HG02970 (cell line): ENCODE measurements around the gene THSD7B.

Experiments
- ATAC-seq: cut with Tn5 transposase; IDR thresholded peaks from one replicate; pipeline ENCODE4 v1.9.1; 2021; ENCODE audit warnings: mild to moderate bottlenecking, moderate library complexity, moderate number of reproducible peaks; ENCODE audit not compliant: unreplicated experiment, low FRiP score

THSD7B gene

DNA sequence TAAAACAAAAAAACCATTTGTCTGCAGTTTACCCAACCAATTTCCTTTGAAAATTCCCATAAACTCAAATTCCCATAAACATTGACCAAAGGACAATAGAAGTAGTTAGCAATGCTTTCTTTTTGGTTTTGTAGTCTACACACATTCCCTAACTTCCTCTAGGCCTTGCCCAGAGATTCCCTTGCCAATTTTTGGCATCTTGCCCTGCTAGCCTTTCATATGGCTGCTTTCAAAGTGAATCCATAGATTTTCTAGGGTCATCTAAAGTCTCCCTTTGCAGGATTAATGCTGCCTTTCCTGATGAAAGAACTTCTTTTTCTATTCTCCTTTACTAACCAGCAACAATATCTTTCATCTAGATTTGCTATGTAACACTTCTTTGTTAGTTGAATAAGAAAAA, 33.4 kb downstream of the THSD7B start:
- ATAC-seq, result no peak

DNA sequence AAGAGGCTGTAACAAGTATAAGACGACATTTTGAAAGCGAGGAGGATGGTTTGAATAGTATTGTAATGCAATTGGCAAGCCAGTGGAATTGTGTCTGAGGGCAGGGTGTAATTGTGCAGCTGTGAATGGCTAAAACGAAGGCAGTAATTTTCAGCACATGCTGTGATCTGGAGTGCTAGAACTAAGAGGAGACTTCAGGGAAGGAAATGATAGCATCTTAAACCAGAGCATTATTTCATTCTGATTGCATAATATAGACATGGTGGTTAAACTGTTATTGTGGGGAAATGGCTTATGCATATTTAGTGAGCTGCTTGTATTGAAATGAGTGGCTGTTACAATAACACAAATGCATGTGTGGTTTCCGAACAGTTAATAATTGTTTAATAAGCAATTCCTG, 36.3 kb downstream of the THSD7B start:
- ATAC-seq, result no peak

DNA sequence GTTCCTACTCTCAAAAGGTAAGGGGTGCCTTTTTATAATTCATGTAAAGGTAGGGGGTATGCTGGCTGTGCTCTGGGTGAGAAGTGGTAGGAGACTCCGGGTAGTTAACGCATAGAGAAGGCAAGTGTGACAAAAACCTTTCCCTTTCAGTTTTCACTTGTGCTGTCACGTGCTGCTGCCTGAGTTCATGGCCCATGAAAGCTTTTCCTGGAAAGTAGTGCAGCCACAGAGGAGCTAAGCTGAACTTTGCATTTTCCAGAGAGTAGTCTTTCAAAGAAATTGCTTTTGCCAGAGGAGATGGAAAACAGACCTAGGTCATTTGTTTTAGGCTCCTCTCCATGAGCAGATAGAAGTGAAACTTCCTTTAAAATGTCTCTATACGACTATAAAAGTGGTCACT, 44.7 kb downstream of the THSD7B start:
- no peak for ATAC-seq

DNA sequence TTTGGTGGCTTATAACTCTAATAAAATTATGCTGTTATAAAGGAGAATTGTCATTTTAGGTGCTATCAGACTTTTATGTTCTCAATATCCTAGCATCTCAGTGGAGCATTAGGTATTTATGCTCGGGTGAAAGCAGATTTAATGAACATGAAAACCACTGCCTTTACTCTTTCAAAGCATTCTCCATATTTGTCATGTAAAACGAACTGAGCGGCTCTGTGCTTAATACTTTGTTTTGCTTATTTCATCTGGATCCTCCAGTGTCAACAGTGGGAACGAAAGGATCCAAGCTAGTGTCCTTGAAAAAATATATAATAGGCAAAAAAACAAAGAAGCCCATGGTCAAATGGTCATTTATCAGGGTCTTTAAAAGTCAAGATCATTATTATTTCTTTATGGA, 53.5 kb downstream of the THSD7B start:
- ATAC-seq, result no peak

DNA sequence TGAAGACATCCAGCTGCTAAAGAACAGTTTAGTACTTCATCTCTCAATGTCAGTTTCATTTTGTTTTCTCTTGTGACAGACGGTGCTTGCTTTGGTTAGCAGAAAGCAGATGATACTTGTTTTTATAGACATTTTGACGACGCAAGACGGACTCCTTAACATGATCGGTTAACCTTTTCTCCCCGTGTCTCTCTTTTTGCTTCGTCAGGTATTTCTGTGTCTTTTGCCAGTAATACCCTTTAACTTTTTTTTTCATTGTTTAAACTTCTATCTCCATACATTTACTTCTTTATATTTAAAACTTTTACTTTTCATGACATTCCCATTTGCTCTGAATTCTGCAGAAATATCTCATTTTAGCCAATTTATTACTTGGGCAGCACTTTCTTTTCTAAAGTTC, 57.9 kb downstream of the THSD7B start:
- no peak for ATAC-seq

DNA sequence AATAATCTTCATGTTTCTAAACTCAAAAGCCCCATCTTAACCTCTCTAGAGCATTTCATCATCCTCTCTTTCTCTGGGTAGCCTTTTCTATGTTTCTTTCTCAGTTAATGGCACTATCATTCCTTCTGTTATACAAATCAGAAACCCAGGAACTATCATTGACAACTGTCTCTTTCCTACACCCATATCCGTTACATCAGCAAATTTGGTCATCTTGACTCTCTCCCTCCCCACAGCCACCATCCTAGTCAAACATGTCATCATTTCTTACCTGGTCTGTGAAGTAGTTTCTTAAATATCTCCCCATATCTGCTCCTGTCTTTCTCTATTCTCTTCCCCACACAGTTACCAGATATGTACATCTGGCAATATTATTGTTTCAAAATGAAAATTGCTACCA, 62.8 kb downstream of the THSD7B start:
- no peak for ATAC-seq

DNA sequence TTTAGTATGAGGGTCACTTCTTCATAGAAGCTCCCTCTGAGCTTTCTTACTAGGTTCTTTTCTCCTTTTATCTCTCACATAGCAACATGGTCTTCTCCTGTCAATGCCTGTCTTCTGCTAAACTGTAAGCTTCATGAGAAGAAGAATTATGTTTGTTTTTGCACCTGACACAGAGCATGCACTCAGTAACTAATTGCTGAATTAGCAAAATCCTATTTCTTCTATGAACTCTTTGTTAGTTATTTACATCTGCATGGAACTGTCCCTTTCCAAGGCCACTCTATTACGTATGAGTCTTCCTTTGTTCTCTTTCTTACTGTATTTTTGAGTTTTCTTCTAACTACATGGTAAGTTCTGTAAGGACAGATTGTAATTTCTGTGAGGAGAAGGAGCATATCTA, 63.4 kb downstream of the THSD7B start:
- no peak for ATAC-seq

DNA sequence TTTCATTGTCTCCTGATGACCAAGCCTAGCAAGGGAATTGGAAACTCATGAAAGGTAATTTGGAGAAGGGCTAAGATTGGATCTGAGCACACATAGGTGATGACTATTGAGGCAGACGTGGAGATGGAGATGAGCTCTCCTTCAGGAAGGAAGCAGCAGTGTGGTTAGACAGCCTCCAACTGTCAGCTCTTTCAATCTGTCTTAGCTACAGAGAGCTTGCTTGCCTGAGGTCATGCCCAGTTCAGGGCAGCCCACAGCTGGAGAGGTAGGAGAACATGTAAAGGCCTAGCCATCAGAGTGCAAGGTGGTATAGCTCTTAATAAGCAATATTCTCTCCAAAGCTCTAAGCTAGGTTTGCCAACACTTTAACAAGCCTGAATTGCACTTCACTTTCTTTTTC, 79.2 kb downstream of the THSD7B start:
- ATAC-seq, result no peak

DNA sequence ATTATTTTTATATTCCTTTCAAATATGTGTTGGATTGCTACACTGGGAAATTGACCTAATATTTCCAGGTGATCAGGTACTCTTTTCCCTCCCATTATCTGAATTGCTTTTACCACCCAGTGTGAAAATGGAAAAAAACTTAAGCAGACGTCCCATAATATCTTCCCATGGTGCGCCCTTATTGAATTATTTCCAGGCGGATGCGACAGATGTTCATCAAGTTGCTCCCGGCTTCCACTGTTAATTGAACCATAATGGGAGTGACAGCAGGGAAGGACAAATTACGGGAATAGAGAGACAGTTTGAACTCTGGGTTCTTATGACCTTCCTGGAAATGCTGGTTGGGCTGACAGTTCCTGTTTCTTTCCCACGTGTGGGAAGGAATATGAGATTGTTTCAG, 93.3 kb downstream of the THSD7B start:
- no peak for ATAC-seq

DNA sequence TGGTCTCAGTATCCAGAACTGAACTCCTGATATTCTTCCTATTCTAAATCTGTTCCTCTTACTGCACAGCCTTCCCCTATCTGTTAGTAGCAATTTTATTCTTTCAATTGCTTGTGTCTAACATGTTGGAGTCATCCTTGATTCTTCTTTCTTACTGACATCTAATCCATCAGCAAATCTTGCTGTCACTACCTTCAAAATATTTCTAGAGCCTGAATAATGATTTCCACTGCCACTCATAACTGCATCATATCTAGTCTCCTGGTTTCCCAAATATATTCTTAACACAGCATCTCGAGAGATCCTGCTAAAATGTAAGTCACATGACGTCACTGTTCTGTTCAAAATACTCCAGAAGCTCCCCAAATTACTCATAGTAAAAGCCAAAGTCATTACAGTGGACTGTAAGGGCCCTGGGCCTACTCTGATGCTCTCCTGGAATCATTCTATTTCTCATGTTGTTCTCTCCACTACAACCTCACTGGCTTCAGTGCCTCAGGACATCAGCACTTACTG, 95.2 kb downstream of the THSD7B start:
- no peak for ATAC-seq

DNA sequence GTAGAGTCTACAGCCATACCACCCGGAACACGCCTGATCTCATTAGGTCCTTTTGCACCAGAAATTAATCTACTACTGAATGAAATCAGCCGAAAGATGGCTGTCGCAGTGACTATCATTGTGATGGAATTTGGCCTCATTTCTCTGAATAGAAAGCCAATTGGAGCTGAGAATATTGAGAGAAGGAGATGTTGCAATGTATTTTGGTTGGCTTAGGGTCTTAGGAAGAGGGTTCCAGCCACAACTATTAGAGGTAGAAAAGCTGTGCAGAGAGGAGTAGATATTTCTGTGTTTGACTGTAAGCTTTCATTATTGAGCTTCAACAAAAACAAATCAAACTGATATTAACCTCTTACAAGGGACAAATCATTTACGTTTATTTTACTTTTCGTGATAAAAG, 98.1 kb downstream of the THSD7B start:
- ATAC-seq, result no peak

DNA sequence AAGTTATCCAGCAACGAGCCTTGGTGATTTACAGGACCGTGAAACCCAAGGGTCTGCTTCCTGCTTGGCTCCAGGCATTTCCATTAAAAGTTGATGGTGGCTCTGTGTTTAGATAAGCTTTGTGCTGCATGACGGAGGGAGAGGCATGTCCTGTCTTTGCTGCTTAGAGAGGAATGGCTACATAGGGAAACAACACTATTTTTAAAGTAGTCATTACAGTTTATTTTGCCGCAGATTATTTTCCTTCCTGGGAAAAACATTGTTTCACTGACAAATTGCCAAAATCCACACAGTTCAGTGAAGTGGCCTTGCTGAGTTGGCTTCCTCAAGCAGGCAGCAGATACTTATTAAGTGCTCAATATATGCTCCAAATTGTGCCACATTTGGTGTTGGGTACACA, 98.5 kb downstream of the THSD7B start:
- ATAC-seq, result no peak

DNA sequence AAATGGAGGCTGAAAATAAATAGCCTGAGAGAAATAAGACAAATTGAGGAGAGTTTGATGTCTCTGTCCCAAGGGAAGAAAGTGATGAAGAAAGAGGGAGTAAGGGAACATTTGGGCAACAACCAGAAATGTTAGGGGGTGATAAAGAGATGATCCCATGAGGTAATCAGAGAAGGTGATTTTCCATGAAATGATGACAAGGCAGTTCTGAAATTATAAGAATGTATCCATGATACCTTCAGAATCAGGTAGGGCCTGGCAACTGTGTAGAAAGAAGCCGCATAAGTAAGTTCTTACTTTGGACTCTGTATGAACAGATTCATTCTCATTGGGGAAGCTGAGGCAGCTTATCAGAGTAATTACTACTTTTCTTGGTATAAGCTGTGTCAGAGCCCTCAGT, 106.1 kb downstream of the THSD7B start:
- ATAC-seq, result no peak

DNA sequence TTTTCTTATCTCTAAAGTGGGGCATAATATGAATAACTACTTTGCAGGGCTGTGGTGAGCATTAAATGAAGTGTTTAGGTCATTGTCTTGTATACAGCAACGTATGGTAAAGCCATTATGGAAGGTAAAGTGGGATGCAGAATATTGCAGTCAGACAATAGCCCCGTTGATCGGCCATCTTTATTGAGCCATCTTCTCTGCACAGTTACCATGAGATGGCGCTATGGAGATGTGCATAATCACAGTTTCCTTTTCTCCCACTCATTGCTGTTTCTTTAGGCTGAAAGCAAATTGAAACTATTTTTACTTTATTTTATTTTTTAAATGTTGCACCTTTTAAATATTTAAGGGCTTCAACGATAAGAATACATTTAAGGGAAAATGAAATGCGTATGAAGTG, 108.9 kb downstream of the THSD7B start:
- ATAC-seq, result no peak

DNA sequence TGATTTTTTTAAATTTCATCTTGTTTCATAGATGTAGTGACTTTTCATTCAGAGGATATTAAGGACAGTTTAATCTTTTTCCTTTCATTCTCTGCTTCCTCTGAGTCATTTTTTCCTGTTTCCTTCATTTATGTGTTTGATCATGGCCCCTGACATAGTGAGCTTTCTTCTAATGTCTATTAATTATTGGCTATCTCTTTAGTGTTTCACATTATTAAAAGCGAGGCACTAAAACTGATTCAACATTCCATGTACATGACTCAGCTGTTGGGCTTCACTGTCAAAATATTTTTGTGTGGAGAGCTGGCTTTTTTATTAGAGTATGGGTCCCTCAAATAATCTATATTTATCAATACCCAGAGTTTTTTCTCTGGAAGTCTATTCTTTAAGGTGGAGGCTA, 125.8 kb downstream of the THSD7B start:
- ATAC-seq, result no peak

DNA sequence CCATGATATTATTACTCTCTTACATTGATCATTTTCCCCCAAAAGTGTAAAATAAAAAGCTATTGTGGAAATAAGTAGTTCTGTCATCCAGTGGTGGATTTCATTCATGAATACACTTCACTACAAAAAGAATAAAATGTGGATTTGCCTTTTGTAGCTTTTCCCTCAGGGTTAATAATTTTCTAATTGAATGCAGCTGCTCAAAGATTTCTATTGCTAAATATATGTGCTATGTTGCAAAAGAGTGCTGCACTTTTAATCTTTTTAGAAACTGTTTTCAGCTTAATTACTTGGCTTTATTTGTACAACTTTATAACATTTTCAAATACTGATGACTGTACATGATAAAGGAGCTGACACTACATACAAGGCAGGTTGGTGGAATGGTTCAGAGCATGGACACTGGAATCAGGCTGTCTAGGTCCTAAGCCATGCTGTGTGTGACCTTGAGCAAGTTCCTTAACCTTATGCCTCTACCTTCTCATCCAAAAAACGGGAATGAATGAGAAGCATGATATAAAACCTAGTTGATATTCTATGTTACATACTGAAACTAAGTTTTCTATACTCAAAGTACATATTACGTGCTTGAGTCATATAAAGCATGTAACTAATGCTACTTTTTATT, 128.8 kb downstream of the THSD7B start:
- no peak for ATAC-seq

DNA sequence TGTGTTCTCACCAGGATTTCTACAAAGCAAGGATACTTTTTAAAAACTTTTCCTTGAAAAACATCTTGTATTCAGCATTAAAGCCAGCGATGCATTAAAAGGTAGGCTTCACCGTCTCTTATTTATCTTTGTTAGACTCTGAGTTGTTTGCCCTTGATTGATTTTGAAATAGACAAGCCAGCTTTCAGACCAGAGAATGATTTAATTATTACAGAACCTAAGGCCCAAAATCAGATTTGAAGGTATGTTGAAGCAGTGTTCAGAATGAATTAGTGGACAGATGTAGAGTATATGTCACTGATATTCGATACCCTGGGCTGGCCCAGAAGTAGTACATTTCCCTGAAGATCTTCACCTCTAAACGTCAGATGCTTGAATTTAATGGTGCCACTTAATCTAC, 136.4 kb downstream of the THSD7B start:
- no peak for ATAC-seq

DNA sequence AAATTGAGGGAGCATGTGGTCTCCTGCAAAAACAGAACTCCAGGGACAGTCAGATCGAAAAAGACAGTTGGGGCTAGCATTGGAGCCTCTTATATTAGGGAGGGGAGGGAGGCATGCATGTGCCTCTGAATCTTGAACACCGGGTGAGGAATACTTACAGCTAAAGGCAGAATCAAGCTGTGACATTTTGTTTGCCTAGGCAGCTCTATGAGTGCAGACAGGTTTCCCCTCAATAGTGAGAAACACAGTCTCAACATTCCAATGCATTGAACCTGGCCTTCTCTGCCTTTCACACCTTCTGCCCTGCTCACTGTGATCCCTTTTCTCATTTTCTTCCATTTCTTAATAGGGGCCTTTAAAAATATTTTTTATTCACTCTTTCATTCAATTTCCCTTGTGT, 140.4 kb downstream of the THSD7B start:
- no peak for ATAC-seq

DNA sequence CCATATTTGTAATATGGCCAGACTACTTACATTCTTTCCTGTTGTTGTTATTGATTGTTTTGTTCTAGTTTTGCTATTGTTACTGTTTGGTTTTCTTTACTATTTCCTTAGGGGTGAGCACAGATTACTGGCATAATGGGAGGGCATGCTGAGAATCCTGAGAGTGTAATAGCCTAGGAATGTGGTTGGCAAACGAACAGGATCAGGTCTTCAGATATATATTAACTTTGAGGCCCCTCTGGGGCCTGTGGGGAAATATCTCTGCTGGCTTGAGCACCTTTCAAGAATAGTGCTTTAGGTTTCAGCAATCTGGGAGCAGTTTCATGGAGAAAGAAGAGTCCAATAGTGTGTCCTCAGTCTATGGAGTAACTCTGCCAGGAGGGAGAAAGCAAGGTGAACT, 144.4 kb downstream of the THSD7B start:
- ATAC-seq, result no peak

DNA sequence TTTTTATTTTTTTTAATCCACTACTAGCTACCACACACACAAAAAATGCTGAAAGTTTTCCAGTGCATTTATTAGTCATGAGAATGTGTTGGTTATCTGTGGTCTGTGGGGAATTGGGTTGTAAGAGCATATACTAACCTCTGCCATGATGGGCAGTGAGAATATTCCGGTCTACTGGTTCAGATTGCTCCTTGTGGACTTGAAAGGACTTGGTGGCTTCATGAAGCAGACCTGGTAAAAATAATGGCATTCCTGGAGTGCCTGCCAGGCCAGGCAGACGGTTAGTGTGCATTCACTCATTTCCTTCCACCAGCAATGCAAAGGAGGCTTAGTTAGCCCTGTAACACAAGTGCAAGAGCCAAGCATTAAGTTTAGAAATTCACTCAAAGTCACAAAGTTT, 150.8 kb downstream of the THSD7B start:
- ATAC-seq, result no peak

DNA sequence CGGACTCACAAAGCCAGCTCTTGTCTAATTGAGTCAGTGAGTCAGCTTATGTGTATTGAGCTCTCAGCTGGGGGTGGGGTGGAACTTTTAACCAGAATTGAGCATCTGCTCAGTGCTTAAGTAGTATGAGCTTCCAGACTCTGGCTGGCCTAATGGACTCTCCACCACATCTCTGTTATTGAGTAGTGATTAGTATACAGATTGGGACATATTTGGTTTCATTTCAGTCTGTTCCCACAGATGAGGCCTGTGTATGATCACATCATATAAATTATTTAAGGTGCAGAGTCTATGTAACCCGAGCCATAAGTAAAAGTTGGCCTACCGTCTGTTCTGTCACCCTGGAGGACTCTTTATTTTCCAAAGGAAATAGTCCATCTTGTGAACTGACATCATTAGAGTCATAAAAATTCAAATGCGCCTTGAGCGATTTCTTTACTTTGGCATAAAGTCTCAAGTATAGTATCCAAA, 152.1 kb downstream of the THSD7B start:
- ATAC-seq, result no peak

DNA sequence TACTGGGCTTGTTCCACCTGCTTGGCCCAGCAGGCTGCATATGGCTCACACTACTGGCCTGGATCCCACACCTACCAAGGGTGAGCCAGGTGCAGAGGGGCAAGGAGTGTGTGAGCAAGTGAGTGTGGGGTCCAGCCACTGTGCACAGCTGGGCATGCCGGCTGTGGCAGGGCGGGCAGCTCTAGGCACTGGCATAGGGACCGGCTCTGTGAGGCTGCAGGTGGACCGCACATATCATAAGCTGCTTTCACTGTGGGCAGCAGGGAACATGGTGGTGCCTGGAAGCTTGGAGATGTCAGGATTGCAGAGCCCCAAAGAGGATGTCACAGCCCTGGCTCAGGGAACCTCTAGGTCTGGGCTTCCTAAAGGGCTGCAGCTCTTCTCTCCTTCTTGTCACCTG, 154.3 kb downstream of the THSD7B start:
- no peak for ATAC-seq
